Amniotic stem cell (primary cell): ENCODE measurements around the gene NTM.
A peak's percentile ranks its signal among the peaks of the same experiment; 100 is the strongest.
"Not testable (repeated sequence)": the region's sequence is repeated elsewhere in the genome, so short reads cannot be mapped to it uniquely, and the experiment has no call there.

Experiments used
- DNase-seq: peaks from one replicate; lab custom pipeline; 2025; lab: John Stamatoyannopoulos, UW

NTM gene

DNA sequence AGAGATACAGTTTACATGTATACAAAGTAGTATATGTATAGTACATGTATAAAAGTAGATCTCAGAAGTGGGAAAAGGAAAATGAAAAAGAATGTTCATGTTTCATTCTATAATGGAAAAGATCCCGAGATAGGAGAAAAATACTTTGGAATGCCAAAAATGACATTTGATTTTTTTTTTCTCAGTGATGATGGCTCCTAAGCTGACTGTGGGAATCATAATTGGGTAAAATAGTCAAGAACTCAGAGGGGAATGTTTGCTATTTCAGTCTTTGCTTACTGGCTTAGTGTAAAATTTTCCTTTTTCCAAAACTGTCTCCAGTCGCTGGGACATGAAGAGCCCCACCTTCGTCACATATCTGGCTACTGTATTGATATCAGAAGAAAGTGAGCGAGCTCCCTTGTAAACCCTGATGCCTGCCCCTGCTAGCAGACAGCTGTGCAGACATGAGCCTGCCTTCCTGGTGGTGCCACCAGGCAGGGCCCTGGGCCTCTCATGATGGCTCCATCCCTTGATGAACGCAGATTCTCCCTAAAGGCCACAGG, 944.6 kb downstream of the NTM start:
- no peak for DNase-seq

DNA sequence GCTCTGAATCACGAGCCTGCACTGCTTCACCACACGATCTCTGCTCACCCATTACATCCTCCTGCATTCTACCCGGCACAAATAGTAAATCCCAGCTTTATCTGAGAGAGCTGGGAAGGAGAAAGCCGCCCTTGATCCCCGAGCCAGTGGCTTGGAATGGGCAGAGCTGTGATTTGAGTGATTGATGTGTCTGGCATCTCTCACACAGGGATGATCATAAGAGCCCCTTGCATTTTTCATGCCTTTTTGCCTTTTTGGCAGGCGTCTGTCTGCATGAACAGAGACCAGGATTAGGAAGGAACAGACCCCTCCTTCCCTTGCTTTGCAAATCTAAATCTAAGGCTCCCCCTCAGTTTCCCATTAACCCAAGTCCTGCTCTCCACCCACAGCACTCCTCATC, 945.3 kb downstream of the NTM start:
- no peak for DNase-seq

DNA sequence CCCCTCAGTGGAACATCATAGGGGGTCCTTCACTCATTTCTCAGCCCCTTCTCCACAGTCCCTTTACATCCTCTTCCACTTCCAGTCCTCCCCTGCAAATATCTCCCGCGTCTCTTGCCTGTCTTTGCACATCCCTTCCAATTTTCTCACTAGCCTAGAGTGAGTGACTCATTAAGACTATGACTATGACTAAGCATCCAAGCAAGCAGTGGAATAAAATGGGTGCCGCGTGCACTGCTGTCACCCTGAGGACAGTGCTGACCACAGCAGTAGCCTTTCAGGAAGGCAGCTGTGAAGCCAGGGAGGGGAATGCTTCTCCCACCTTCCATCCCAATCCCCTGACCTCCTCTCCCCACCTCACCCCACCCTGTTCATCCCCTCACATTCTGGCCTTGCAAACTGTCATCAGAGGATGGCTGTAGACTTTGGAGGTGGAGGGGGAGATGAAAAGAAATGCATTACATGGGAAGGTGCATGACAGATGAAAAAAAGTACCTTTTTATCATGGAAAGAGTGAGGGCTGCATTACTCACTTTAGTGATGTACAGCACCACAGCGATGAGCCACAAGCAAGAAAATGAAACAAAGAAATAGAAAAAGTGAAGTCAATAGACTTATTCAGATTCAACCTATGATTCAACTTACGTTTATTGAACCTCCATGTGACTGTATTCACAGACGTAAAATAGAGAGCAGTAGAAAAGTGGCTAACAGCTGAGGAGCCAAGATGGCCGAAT, 948.2 kb downstream of the NTM start:
- peak; percentile 18 for DNase-seq

DNA sequence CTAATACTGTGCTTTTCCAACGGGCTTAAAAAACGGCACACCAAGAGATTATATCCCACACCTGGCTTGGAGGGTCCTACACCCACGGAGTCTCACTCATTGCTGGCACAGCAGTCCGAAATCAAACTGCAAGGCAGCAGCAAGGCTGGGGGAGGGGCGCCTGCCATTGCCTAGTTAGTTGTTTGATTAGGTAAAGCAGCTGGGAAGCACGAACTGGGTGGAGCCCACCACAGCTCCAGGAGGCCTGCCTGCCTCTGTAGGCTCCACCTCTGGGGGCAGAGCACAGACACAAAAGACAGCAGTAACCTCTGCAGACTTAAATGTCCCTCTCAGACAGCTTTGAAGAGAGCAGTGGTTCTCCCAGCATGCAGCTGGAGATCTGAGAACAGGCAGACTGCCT, 949.0 kb downstream of the NTM start:
- DNase-seq = not testable (repeated sequence)

- DNase-seq = no peak
Measured at GRCh38 chr11:132330515-132330914, 960.1 kb downstream of the NTM start.

- DNase-seq = no peak
Measured at GRCh38 chr11:132332521-132332920, 962.1 kb downstream of the NTM start.

- no peak for DNase-seq
Measured at GRCh38 chr11:132334769-132335280, 964.4 kb downstream of the NTM start.

DNA sequence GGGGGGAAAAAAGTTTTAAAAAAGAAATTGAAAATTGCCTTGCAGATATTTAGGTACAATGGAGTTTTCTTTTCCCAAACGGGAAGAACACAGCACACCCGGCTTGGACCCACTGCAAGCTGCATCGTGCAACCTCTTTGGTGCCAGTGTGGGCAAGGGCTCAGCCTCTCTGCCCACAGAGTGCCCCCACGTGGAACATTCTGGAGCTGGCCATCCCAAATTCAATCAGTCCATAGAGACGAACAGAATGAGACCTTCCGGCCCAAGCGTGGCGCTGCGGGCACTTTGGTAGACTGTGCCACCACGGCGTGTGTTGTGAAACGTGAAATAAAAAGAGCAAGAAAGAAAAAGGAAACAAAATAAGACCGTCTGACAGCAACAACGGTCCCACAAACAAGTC, 964.9 kb downstream of the NTM start:
- no peak for DNase-seq

DNA sequence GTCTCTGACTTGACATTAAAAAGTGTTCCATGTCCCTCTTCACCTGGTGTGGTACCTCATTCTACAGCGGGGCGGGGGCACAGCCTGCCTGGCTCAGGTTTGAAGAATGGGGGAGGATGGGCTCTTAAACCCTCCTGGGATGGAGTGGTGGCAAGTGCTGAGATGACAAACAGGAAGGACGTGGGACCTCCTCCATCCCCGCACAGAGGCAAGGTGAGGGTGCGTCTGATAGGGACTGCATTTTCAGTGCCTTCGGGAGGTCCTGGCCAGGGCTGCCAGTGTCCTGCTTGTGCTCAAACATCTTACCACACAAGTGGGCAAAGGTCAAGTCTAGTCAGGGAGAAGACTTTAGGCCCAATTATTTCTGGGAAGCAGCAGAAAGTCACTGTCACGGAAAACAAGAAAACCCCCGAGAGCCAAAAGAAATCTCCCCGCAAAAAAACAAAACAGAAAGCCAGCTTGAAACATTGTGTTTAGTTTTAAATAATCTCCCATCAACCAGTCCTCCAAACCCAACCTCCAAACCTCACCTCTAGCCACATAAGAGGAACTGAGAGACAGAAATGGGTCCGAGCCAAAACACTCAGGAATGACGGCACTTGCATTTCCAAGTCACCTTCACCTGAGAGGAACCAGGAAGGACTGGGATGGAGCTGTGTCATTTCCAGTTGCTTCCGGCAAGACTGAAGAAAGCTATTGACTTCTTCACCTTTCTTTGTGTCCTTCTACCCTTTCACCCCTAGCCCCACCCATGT, 966.5 kb downstream of the NTM start:
- no peak for DNase-seq

- no peak for DNase-seq
Measured at GRCh38 chr11:132337819-132338416, 967.5 kb downstream of the NTM start.

GRCh38 chr11:132342408-132342807, 972.0 kb downstream of the NTM start:
- no peak for DNase-seq

GRCh38 chr11:132343445-132344175, 973.2 kb downstream of the NTM start:
- DNase-seq = no peak

GRCh38 chr11:132346558-132347148, 976.2 kb downstream of the NTM start:
- no peak for DNase-seq

GRCh38 chr11:132347156-132348090, 977.0 kb downstream of the NTM start:
- no peak for DNase-seq

DNA sequence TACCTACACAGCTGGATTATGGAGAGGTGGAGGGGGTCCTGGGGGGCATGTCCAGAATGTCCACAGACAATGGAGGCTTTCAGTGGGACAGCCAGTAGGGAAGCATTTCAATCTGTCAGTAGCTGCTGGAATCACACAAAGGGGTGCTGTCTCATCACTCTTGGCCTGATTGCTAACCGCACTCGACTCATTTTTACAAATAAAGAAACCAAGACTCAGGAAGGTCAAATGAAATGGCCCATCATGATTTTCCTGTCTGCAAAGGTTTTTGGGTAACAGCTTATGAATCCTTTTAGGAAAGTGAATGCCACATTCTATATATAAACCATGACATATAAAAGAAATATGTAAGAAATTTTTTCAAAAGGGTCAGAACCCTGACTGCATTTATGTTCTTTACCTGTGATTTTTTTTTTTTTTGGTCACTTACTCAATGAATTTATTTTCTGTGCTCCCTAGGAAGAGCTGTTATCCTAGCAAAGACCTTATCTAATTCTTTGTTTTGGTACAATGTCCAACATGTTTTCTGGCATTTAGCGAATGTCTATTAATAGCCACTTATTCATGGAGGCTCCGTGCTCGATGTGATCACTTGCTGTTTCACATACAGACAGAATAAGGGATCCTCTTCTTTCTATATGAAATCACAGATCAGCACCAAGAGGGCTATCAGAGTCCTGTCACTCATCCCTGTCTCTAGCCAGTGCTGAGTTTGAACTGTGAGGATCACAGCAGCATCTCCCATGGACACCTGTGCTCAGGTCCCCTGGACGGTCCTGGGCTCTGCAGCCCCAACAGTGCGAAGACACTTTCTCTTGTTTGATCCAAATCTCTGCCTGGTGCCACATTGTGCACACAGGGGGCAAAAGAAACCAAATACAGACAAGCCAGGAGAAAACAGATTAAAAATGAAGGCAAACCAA, 979.7 kb downstream of the NTM start:
- no peak for DNase-seq

DNA sequence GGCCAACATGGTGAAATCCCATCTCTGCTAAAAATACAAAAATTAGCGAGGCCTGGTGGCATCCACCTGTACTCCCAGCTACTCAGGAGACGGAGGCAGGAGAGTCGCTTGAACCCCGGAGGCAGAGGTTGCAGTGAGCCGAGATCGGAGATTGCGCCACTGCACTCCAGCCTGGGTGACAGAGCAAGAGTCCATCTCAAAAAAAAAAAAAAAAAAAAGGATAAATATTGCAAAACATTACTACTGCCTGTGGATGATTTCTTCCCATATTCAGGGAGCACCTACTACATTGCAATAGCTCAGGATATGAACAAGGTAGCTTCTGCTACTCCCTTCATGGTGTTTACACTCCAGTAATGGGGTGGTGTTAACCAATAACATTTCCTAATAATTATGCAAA, 980.6 kb downstream of the NTM start:
- DNase-seq = no peak

DNA sequence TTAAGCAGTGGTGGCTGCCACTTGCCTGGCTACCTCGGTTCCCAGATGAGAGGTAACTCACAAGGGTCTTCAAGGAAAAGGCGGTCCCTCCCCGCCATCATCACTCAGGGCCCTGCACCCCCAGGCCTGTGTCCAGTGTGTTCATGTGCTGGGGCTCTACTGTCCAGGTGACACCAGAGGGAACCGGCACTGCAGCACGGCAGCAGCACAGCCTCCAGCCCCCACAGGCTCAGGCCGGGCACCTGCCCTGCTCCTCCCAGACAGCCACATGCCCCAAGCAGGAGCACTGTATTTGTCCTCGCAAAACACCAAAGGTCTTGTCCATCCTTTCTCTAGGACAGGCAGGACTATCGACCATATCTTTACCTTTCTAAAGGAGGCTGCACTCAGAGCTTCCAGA, 982.1 kb downstream of the NTM start:
- DNase-seq = no peak

GRCh38 chr11:132353255-132353654, 982.8 kb downstream of the NTM start:
- no peak for DNase-seq

- DNase-seq = no peak
Measured at GRCh38 chr11:132357811-132358572, 987.6 kb downstream of the NTM start.
